ENCODE results near the gene PRSS33. TPM values are rescaled to one million over a fixed set of nuclear protein-coding genes. Genes with fewer than 3 reads are reported as not detected.
A peak's percentile ranks its signal among the peaks of the same experiment; 100 is the strongest.

The PRSS33 gene
- total and polyA plus RNA-seq, 9 of the 15 experiments (the other 6 are each of a cell fraction or from before 2014, with no cell fraction given): not detected

- intact Hi-C loops (cut with micrococcal nuclease): no loop called here
- CTCF ChIA-PET (ENCODE audit: low intra/inter-chr PET ratio): interaction anchor here (0.6 kb wide), 1 partner anchor 23 kb away, joined by 4 read pairs; the partner anchor contains the start of gene ELOB
- peak overlapping the region; percentile 94 to 100 for H3K9ac ChIP-seq (ENCODE audit: insufficient read depth in 1 of 2, low read depth in 2 of 2, low read length in 2 of 2)
Observed at GRCh38 chr16:2753733-2754020, 33.7 kb downstream of the PRSS33 start.

More at GRCh38 chr16:2753733-2754020, 33.7 kb downstream of the PRSS33 start:
- H3K79me2 ChIP-seq (ENCODE audit: control insufficient read depth, insufficient read depth, low read length): peaks cover 77% of the 10 kb centered on the region
- H2AFZ ChIP-seq (ENCODE audit: low read depth, low read length): no peak overlapping the region
- 0% methylated on average over 7 of the region's 7 CpGs for WGBS (ENCODE audit: insufficient coverage, low coverage, missing lambda C conversion rate)
- TF ChIP-seq SREBF2 (CRISPR knock-in tag; IDR thresholded peaks at IDR 0.05) (no peak), ZBTB2 (IDR thresholded peaks at IDR 0.05) (no peak), SAFB (IDR thresholded peaks at IDR 0.05; ENCODE audit: borderline replicate concordance, low read depth, low read length) (no peak), FOXK2 (conservative IDR thresholded peaks at IDR 0.05 in 1 of 2, IDR thresholded peaks at IDR 0.05 in 1 of 2; ENCODE audit: low read depth in 2 of 2) (no peak), ZNF77 (CRISPR knock-in tag; IDR thresholded peaks at IDR 0.05) (no peak), ZBTB26 (CRISPR knock-in tag; IDR thresholded peaks at IDR 0.05) (no peak), ZNF644 (tag; IDR thresholded peaks at IDR 0.05; ENCODE audit: low read depth) (no peak), KLF1 (tag; IDR thresholded peaks at IDR 0.05) (no peak), ZNF431 (CRISPR knock-in tag; IDR thresholded peaks at IDR 0.05) (no peak), ZNF707 (CRISPR knock-in tag; conservative IDR thresholded peaks at IDR 0.05) (no peak), YY1 (IDR thresholded peaks at IDR 0.05; ENCODE audit: borderline replicate concordance in 1 of 3, control insufficient read depth in 1 of 3, extremely low read depth in 1 of 3, insufficient read depth in 3 of 3, insufficient read length in 1 of 3, insufficient replicate concordance in 2 of 3, low read depth in 1 of 3, low read length in 2 of 3) (peak in 1 of 3 experiments; percentile 38), GTF2F1 (IDR thresholded peaks at IDR 0.05; ENCODE audit: low read depth, low read length) (no peak), CC2D1A (IDR thresholded peaks at IDR 0.05) (no peak)
- TF ChIP-seq, protein P1, sequence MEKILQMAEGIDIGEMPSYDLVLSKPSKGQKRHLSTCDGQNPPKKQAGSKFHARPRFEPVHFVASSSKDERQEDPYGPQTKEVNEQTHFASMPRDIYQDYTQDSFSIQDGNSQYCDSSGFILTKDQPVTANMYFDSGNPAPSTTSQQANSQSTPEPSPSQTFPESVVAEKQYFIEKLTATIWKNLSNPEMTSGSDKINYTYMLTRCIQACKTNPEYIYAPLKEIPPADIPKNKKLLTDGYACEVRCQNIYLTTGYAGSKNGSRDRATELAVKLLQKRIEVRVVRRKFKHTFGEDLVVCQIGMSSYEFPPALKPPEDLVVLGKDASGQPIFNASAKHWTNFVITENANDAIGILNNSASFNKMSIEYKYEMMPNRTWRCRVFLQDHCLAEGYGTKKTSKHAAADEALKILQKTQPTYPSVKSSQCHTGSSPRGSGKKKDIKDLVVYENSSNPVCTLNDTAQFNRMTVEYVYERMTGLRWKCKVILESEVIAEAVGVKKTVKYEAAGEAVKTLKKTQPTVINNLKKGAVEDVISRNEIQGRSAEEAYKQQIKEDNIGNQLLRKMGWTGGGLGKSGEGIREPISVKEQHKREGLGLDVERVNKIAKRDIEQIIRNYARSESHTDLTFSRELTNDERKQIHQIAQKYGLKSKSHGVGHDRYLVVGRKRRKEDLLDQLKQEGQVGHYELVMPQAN (IDR thresholded peaks at IDR 0.05; ENCODE audit: borderline replicate concordance): 0 out of 2 replicates have a peak, but pooled peaks have one; percentile 1
- TF ChIP-seq, protein P2, sequence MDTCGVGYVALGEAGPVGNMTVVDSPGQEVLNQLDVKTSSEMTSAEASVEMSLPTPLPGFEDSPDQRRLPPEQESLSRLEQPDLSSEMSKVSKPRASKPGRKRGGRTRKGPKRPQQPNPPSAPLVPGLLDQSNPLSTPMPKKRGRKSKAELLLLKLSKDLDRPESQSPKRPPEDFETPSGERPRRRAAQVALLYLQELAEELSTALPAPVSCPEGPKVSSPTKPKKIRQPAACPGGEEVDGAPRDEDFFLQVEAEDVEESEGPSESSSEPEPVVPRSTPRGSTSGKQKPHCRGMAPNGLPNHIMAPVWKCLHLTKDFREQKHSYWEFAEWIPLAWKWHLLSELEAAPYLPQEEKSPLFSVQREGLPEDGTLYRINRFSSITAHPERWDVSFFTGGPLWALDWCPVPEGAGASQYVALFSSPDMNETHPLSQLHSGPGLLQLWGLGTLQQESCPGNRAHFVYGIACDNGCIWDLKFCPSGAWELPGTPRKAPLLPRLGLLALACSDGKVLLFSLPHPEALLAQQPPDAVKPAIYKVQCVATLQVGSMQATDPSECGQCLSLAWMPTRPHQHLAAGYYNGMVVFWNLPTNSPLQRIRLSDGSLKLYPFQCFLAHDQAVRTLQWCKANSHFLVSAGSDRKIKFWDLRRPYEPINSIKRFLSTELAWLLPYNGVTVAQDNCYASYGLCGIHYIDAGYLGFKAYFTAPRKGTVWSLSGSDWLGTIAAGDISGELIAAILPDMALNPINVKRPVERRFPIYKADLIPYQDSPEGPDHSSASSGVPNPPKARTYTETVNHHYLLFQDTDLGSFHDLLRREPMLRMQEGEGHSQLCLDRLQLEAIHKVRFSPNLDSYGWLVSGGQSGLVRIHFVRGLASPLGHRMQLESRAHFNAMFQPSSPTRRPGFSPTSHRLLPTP (IDR thresholded peaks at IDR 0.05; ENCODE audit: borderline replicate concordance, extremely low read depth, insufficient read length): no peak
- H3K9me1 ChIP-seq (ENCODE audit: control insufficient read depth, insufficient read depth, low read length): no peaks in the 10 kb centered on the region
- POLR2A ChIA-PET: interaction anchor here (0.8 to 5.6 kb wide), 13 partner anchors 8 to 168 kb away, joined by 3 to 96 read pairs (median 6); partner anchors contain the start of gene ELOB
- no peaks in the 10 kb centered on the region for H3K27me3 ChIP-seq (ENCODE audit: control insufficient read depth in 2 of 2, insufficient read depth in 2 of 2, low read length in 2 of 2)
- no TSS peak for BruUV-seq (replicated peaks)
- in situ Hi-C loops (cut with MboI): no loop called here
- H3K4me3 ChIP-seq: peak overlapping the region; percentile 79
- DNase-seq (ENCODE audit: extremely low read depth in 1 of 4, low spot score in 3 of 4): peak in 1 of 4 experiments; percentile 47
- peaks cover 64% of the 10 kb centered on the region for H3K36me3 ChIP-seq (ENCODE audit: control insufficient read depth, insufficient read depth, low read length)
- peak overlapping the region; percentile 84 for H3K4me2 ChIP-seq (ENCODE audit: insufficient read depth, low read length)
- peaks cover 30% of the 10 kb centered on the region; the same call in 1 of the 2 replicates for H4K20me1 ChIP-seq (replicated peaks; ENCODE audit: control insufficient read depth, insufficient read depth, low read length)
- H3K27ac ChIP-seq (ENCODE audit: extremely low read depth, low read depth, low read length): peak overlapping the region; percentile 100
- no peak for FAIRE-seq
- peaks cover 21 to 25% of the 10 kb centered on the region in 2 experiments for H3K4me1 ChIP-seq (replicated peaks in 1 of 2; ENCODE audit: control insufficient read depth in 2 of 2, insufficient read depth in 2 of 2, low read length in 2 of 2)
- no peak for ATAC-seq
- no peaks in the 10 kb centered on the region for H3K9me3 ChIP-seq (replicated peaks; ENCODE audit: control insufficient read depth, insufficient read depth, low read depth, low read length)

Data from K562 (cell line).